H9 (cell line): ENCODE measurements around the gene DLG2. TPM values are rescaled to one million over a fixed set of nuclear protein-coding genes. Genes with fewer than 3 reads are reported as not detected.

Experiments
- DNase-seq: peaks from one replicate; pipeline ENCODE4 v3.0.0-alpha.2; 2017
- H2AFZ ChIP-seq: one replicate; pipeline ENCODE4 v1.6.1; 2013; ENCODE audit warnings: mild to moderate bottlenecking, low read length, control low read depth, moderate library complexity
- H2AK5ac ChIP-seq: 2 replicates; pipeline ENCODE4 v1.6.1; 2013; ENCODE audit warnings: low read length, control low read depth, mixed read lengths; ENCODE audit not compliant: insufficient read length
- H2BK120ac ChIP-seq: one replicate; pipeline ENCODE4 v1.6.1; 2013; ENCODE audit warnings: low read depth, mild to moderate bottlenecking, low read length, control low read depth, inconsistent platforms; ENCODE audit not compliant: poor library complexity, severe bottlenecking
- H2BK12ac ChIP-seq: 2 replicates; pipeline ENCODE4 v1.6.1; 2013; ENCODE audit warnings: low read length, control low read depth, mixed read lengths, low read depth; ENCODE audit not compliant: insufficient read length
- H2BK15ac ChIP-seq: 2 replicates; pipeline ENCODE4 v1.6.1; 2013; ENCODE audit warnings: low read depth, low read length, control low read depth
- H2BK20ac ChIP-seq: one replicate; pipeline ENCODE4 v1.6.1; 2013; ENCODE audit warnings: low read depth, mild to moderate bottlenecking, low read length, control low read depth, inconsistent platforms; ENCODE audit not compliant: poor library complexity, severe bottlenecking
- H2BK5ac ChIP-seq: 2 replicates; pipeline ENCODE4 v1.6.1; 2013; ENCODE audit warnings: low read length, control low read depth, mixed read lengths; ENCODE audit not compliant: insufficient read length
- H3K14ac ChIP-seq: 2 replicates; pipeline ENCODE4 v1.6.1; 2013; ENCODE audit warnings: low read length, control low read depth; ENCODE audit not compliant: insufficient read depth
- H3K18ac ChIP-seq: 2 replicates; pipeline ENCODE4 v1.6.1; 2013; ENCODE audit warnings: low read depth, mild to moderate bottlenecking, mixed read lengths, low read length, control low read depth; ENCODE audit not compliant: insufficient read length
- H3K23ac ChIP-seq: 2 replicates; pipeline ENCODE4 v1.6.1; 2013; ENCODE audit warnings: low read length, control low read depth, mixed read lengths, low read depth; ENCODE audit not compliant: insufficient read length
- H3K23me2 ChIP-seq: 2 replicates; pipeline ENCODE4 v1.6.1; 2013; ENCODE audit warnings: low read depth, mild to moderate bottlenecking, mixed read lengths, low read length, control low read depth; ENCODE audit not compliant: insufficient read length, poor library complexity, severe bottlenecking
- H3K27ac ChIP-seq: 2 replicates; pipeline ENCODE4 v1.5.1; 2013; ENCODE audit warnings: low read length, control low read depth, mixed read lengths, low read depth; ENCODE audit not compliant: insufficient read length
- H3K27me3 ChIP-seq: 2 replicates; pipeline ENCODE4 v1.6.1; 2013; ENCODE audit warnings: low read length, control low read depth, inconsistent platforms; ENCODE audit not compliant: insufficient read depth
- H3K4ac ChIP-seq: 2 replicates; pipeline ENCODE4 v1.6.1; 2013; ENCODE audit warnings: low read depth, mild to moderate bottlenecking, control low read depth, inconsistent platforms, low read length, moderate library complexity
- H3K4me1 ChIP-seq: 2 replicates; pipeline ENCODE4 v1.6.1; 2013; ENCODE audit warnings: low read length, control low read depth, inconsistent platforms; ENCODE audit not compliant: insufficient read depth
- H3K4me2 ChIP-seq: 2 replicates; pipeline ENCODE4 v1.6.1; 2013; ENCODE audit warnings: low read length, control low read depth, mixed read lengths; ENCODE audit not compliant: insufficient read length, insufficient read depth
- H3K56ac ChIP-seq: 2 replicates; pipeline ENCODE4 v1.6.1; 2013; ENCODE audit warnings: low read depth, mild to moderate bottlenecking, mixed read lengths, low read length, control low read depth; ENCODE audit not compliant: insufficient read length
- H3K79me1 ChIP-seq: 2 replicates; pipeline ENCODE4 v1.6.1; 2013; ENCODE audit warnings: low read depth, mild to moderate bottlenecking, moderate library complexity, low read length, control low read depth, inconsistent platforms; ENCODE audit not compliant: insufficient read depth, poor library complexity, severe bottlenecking
- H3K79me2 ChIP-seq: 2 replicates; pipeline ENCODE4 v1.6.1; 2013; ENCODE audit warnings: low read length, control low read depth, inconsistent platforms; ENCODE audit not compliant: insufficient read depth
- H3K9ac ChIP-seq: 2 replicates; pipeline ENCODE4 v1.6.1; 2013; ENCODE audit warnings: low read length, control low read depth, mixed read lengths; ENCODE audit not compliant: insufficient read length; ENCODE audit errors: extremely low read depth
- H3K9me3 ChIP-seq: one replicate; pipeline ENCODE4 v1.6.1; 2013; ENCODE audit warnings: low read depth, low read length, inconsistent platforms; ENCODE audit not compliant: control insufficient read depth
- H3T11ph ChIP-seq: one replicate; pipeline ENCODE4 v1.6.1; 2013; ENCODE audit warnings: mild to moderate bottlenecking, low read length, control low read depth, inconsistent platforms
- H4K20me1 ChIP-seq: one replicate; pipeline ENCODE4 v1.6.1; 2013; ENCODE audit not compliant: control insufficient read depth, insufficient read length, insufficient read depth
- H4K5ac ChIP-seq: 2 replicates; pipeline ENCODE4 v1.6.1; 2013; ENCODE audit warnings: low read depth, mild to moderate bottlenecking, mixed read lengths, low read length, control low read depth; ENCODE audit not compliant: insufficient read length
- H4K8ac ChIP-seq: replicated peaks from 2 replicates; pipeline ENCODE4 v1.6.1; 2013; ENCODE audit warnings: low read length, control low read depth, mixed read lengths, low read depth; ENCODE audit not compliant: insufficient read length
- H4K91ac ChIP-seq: 2 replicates; pipeline ENCODE4 v1.6.1; 2013; ENCODE audit warnings: low read depth, mild to moderate bottlenecking, moderate library complexity, mixed read lengths, low read length, control low read depth; ENCODE audit not compliant: insufficient read length
- H3K27ac Mint-ChIP-seq, 3 experiments: 2 replicates in 2 of 3; 3 replicates in 1 of 3; pipeline ENCODE4 v1.8.0; 2020 to 2021; ENCODE audit warnings: mixed read lengths in 3 of 3, mild to moderate bottlenecking in 1 of 3, moderate library complexity in 1 of 3
- H3K27me3 Mint-ChIP-seq: 2 replicates; pipeline ENCODE4 v1.8.0; 2021; ENCODE audit warnings: low read depth, mild to moderate bottlenecking, moderate library complexity, mixed read lengths
- H3K36me3 Mint-ChIP-seq, 3 experiments: 2 replicates in 2 of 3; 3 replicates in 1 of 3; pipeline ENCODE4 v1.8.0; 2020 to 2021; ENCODE audit warnings: low read depth in 3 of 3, mixed read lengths in 3 of 3; ENCODE audit not compliant: insufficient read depth in 1 of 3
- H3K4me1 Mint-ChIP-seq, 2 experiments: 2 replicates each; pipeline ENCODE4 v1.8.0; 2020; ENCODE audit warnings: mixed read lengths in 2 of 2
- H3K4me3 Mint-ChIP-seq, 2 experiments: 2 replicates in 1 of 2; 3 replicates in 1 of 2; pipeline ENCODE4 v1.8.0; 2020 to 2021; ENCODE audit warnings: mild to moderate bottlenecking in 2 of 2, mixed read lengths in 2 of 2, moderate library complexity in 1 of 2
- H3K9me3 Mint-ChIP-seq, 2 experiments: 2 replicates in 1 of 2; 3 replicates in 1 of 2; pipeline ENCODE4 v1.8.0; 2020; ENCODE audit warnings: mild to moderate bottlenecking in 2 of 2, mixed read lengths in 2 of 2, moderate library complexity in 1 of 2
- WGBS: extraction: QIAGEN DNeasy Blood & Tissue Kit; methylation state at CpG from one replicate; pipeline ENCODE4 v1.1.7; 2013; ENCODE audit warnings: missing lambda C conversion rate, low lambda C conversion rate, mixed read lengths; ENCODE audit not compliant: insufficient read length; ENCODE audit errors: extremely low coverage; 5-methylcytosine and 5-hydroxymethylcytosine counted together
- total RNA-seq: library from RNA; stranded (reverse); gene quantifications from 2 replicates; pipeline ENCODE4 v1.2.1, GENCODE V29; 2021
- TF ChIP-seq, protein P1 (sequence below): fragments of 200-600 bp; sonication (generic); conservative IDR thresholded peaks from 3 replicates; pipeline ENCODE4 v1.8.0; 2021; ENCODE audit warnings: antibody characterized with exemption, mild to moderate bottlenecking

DLG2 gene
- total RNA-seq, 1 experiment from 2014 or later, result 8.0 TPM

DNA sequence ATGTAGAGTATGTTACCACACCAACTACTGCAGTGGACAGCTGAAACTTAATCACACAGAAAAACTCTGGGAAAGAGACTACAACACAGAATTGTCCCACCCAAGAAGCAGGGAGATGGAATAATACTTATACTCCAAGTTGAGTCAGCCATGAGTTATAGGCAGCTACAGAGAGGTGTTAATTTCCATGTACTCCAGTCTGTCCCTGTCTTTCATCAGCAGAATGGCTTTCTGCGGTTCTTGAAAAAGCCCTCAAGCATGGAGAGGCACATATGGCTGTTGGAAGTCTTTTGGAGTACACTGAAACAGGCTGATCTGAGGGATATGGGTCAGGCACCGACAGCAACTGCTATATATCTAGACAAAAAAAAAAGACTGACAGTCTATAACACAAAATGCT is 219.5 kb downstream of the DLG2 start:
- no peaks in the 10 kb centered on the region for H3K9me3 ChIP-seq
- Mint-ChIP-seq H3K36me3 (no peaks in the 10 kb centered on the region), H3K4me3 (no peak overlapping the region), H3K27ac (no peak overlapping the region), H3K27me3 (no peaks in the 10 kb centered on the region), H3K9me3 (peaks cover 0 to 5% of the 10 kb centered on the region in 2 experiments; a peak in 2 of 5 replicates), H3K4me1 (no peaks in the 10 kb centered on the region)
- no peaks in the 10 kb centered on the region for H4K20me1 ChIP-seq
- H4K8ac ChIP-seq, result no peak overlapping the region
- H3K18ac ChIP-seq, result no peak overlapping the region
- no peak overlapping the region for H2AFZ ChIP-seq
- H3T11ph ChIP-seq, result no peak overlapping the region
- H3K4ac ChIP-seq, result no peak overlapping the region
- no peaks in the 10 kb centered on the region for H3K27me3 ChIP-seq
- H2BK5ac ChIP-seq, result no peak overlapping the region
- H3K79me1 ChIP-seq, result no peaks in the 10 kb centered on the region
- H3K9ac ChIP-seq, result no peak overlapping the region
- TF ChIP-seq, protein P1, sequence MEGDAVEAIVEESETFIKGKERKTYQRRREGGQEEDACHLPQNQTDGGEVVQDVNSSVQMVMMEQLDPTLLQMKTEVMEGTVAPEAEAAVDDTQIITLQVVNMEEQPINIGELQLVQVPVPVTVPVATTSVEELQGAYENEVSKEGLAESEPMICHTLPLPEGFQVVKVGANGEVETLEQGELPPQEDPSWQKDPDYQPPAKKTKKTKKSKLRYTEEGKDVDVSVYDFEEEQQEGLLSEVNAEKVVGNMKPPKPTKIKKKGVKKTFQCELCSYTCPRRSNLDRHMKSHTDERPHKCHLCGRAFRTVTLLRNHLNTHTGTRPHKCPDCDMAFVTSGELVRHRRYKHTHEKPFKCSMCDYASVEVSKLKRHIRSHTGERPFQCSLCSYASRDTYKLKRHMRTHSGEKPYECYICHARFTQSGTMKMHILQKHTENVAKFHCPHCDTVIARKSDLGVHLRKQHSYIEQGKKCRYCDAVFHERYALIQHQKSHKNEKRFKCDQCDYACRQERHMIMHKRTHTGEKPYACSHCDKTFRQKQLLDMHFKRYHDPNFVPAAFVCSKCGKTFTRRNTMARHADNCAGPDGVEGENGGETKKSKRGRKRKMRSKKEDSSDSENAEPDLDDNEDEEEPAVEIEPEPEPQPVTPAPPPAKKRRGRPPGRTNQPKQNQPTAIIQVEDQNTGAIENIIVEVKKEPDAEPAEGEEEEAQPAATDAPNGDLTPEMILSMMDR, result no peak
- no peak overlapping the region for H2AK5ac ChIP-seq
- no peak overlapping the region for H3K4me2 ChIP-seq
- no peaks in the 10 kb centered on the region for H3K4me1 ChIP-seq
- no peaks in the 10 kb centered on the region for H3K23me2 ChIP-seq
- no peak overlapping the region for H2BK120ac ChIP-seq
- no peak overlapping the region for H2BK12ac ChIP-seq
- no peaks in the 10 kb centered on the region for H3K79me2 ChIP-seq
- no peak overlapping the region for H2BK20ac ChIP-seq
- no peak overlapping the region for H3K23ac ChIP-seq
- H2BK15ac ChIP-seq, result no peak overlapping the region
- no peak overlapping the region for H3K56ac ChIP-seq
- WGBS, result no CpG with 5 or more reads among the region's 2 CpGs
- no peak overlapping the region for H3K14ac ChIP-seq
- H4K5ac ChIP-seq, result no peak overlapping the region
- no peak for DNase-seq
- H3K27ac ChIP-seq, result no peak overlapping the region
- H4K91ac ChIP-seq, result no peak overlapping the region
